ENCODE measurements around the gene HRG.

DNA sequence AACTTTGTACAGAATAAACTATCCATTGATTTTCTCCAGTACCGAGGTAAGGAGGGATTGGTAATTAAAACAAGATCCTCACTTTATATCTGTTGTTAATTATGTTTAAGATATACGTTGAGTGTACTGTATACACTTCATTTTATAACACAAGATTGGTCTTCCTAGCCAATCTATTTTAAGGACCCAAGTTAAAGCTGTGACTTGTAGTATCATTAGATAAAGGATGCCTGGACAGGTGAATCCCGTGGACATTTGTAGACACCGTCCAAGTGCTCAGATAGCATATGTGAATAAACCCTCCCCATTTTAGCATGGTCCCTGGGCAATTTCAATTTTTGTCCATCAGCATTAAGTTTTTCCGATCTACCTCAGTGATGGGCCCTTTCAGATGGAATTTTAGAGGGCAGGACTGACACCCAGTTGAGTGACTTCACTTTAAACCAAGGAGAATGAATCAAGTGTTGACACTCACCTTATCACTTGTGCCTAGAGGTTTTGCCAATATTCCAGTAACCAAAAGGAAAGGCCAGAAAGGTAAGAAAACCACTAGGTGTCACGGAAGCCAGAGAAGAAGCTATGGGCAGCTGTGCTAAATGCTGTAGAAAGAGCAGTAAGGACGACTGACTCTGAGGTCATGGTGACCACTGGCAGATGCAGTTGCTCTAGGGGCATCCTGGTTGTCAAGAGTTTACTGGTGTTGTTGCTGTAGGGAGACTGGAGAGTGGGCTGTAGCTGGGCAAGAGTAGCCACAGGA is 43.7 kb upstream of the HRG start:
- TF ChIP-seq, protein P1, sequence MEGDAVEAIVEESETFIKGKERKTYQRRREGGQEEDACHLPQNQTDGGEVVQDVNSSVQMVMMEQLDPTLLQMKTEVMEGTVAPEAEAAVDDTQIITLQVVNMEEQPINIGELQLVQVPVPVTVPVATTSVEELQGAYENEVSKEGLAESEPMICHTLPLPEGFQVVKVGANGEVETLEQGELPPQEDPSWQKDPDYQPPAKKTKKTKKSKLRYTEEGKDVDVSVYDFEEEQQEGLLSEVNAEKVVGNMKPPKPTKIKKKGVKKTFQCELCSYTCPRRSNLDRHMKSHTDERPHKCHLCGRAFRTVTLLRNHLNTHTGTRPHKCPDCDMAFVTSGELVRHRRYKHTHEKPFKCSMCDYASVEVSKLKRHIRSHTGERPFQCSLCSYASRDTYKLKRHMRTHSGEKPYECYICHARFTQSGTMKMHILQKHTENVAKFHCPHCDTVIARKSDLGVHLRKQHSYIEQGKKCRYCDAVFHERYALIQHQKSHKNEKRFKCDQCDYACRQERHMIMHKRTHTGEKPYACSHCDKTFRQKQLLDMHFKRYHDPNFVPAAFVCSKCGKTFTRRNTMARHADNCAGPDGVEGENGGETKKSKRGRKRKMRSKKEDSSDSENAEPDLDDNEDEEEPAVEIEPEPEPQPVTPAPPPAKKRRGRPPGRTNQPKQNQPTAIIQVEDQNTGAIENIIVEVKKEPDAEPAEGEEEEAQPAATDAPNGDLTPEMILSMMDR (IDR thresholded peaks at IDR 0.05) = no peak
- TF ChIP-seq POLR2A (IDR thresholded peaks at IDR 0.05) (no peak), POLR2AphosphoS5 (IDR thresholded peaks at IDR 0.05) (no peak)
